Kidney glomerular epithelial cell (primary cell): ENCODE data around the gene P2RX3.

ENCODE experiments used
- DNase-seq: peaks from one replicate; lab custom pipeline; 2025; lab: John Stamatoyannopoulos, UW

P2RX3 gene

DNA sequence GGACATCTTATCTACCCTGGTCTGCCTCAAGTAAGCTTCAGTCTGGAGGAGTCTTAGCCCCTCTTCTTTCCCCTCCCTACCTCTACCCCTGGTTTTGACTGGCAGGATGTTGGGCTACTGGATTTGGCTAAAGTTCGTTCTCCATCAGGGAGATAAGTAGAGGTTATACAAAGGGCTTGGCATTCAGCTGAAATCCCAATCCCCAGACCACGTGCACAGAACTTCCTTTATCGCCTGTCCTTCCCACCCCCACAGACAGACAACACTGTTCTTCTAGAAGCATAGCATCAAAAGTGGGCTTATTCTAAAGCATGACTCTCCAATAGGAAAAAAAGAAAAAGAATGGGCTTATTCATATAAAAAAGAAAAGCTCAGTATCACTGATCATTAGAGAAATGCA lies 35.0 kb downstream of the P2RX3 start:
- DNase-seq, result no peak

DNA sequence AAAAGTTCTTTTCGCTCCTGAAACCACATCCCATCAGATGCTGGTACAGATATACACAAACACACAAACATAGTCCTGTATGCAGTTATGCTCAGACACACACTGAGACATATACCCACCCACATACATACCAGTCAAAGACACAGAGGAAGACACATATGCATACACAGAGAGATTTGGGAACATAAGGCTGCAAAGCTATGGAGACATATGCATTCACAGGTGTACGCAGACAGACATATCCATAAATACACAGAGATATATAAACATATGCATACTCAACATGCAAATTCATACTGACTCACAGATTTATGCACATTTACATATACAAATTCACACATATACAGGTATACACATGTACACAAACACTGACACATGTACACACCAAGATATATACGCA lies 36.8 kb downstream of the P2RX3 start:
- no peak for DNase-seq

DNA sequence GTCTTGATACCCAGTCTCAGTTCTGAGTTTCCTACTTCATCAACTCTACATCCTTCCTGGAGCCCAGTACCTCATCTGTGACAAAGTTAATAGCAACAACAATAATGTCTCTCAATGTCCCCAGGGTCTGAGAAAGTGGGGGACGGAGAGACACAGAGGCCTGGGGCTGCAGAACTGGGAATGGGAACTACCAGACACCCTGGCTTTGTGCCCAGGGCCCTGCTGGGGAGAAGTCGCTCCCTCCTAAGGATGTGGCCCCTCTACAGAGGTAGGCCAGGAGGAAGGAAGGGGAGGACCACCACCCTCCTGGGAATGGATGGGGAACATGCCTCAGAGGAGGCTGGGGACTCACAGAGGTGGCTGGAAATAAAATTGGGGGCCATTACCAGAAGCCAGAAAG lies 37.3 kb downstream of the P2RX3 start:
- DNase-seq, result no peak

DNA sequence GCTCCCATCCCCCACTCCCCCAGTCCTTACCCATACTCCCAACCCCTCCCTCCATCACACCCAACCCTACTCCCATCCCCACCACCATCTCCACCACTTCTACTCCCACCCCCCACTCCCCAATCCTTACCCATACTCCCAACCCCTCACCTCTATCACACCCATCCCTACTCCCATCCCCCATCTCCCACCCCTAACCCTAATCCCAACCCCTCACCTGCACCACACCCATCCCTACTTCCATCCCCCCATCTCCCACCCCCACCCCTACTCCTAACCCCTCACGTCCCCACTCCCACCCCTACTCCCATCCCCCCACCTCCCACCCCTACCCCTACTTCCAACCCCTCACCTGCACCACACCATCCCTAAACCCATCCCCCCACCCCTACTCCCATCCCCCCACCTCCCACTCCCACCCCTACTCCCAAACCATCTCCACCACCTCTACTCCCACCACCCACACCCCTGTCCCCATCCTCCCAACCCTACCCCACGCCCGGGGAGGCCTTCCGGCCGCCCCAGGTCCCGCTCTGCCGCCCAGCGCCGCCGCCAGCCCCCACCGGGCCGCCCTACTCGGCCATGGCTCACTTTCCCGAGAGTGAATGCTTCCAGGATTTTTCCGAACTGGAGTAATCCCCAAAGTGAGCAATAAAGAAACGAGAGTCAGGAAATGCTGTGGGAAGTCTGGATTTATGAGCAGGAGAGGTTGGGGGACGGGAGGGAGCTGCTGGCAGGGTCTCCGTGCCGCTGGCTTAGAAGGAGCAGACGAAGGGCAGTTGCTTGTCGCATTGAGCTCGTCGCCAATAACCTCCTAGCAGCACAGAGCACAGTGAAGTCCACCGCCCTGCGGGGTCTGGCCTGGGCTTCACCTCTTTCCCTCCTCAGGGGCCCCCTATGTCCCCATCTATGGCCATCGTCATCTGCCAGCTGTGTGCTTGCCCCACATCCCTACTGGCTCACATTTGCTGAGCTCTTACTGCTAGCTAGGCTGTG lies 38.2 kb downstream of the P2RX3 start:
- DNase-seq, result no peak

DNA sequence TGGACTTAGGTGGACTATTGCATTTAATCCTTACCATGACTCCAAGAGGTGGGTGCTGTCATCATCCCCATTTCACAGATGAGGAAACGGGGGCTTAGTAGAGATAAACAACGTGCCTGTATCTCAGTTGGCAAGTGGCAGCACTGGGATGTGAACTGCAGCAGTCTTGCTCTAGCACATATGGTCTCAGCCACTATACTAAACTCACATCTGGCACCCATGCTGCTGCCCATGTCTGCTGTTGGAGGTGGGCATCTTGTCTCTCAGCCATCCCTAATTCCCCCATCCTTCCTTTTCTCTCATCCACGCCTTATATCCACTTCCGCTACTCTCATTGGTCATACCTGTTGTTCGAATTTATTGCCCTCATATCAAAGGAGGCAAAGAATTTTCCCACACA lies 39.0 kb downstream of the P2RX3 start:
- no peak for DNase-seq

DNA sequence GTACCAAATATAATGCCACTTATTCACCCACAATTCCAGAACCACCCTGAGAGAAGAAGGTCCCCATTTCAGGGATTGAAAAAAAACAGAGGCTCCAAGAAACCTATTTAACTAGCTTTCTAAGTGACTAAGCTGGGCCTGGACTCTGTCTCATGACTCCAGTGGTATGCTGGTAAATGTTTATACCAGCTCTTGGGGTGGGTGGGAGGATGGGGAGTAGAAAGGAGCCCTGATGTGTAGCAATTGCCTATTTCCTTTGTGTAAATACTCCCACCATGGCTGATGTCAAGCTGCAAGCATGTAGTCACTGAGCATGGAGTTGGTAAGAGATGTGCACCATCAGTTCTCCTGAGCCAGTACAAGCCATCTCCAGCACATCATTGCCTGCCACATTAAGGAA lies 40.0 kb downstream of the P2RX3 start:
- no peak for DNase-seq

DNA sequence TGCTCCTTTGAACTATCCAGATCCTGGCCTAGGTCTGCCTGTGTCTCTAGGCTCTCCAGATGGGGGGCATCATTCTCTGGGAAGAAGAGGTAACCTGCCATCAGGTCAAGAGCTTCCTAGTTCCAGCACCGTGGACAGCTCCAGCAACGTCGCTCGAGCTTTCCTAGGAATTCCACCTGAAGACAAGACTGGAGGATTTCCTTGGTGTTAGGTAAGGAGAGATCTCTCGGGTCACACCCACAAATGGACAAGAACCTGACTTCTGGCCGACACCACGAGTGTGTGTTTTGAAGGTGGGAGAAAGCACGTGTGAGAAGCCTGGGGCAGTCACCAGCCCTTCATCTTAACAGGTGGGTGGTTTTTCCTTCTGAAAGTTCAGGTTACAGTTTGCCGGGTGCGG lies 41.6 kb downstream of the P2RX3 start:
- no peak for DNase-seq

DNA sequence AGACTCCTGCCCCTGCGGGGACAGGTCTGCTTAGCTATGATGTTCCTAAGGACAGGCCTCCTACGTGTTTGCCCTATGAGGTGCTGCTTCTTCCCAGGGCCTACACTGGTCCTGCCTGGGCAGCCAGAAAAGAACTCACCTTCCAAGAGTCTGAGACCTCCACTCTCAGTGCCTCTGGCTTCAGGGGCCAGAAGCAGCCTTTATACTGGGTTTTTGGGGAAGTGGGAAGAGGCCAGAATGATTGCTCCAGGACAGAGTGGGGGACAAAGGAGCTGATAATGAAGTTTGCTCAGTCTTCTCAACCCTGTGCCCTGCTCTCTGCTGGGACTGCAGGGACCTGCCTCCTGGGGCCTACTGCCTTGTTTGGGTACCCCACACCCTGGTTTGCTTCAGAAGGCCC lies 42.8 kb downstream of the P2RX3 start, which contains the start of gene PRG3:
TSS of gene PRG3 (minus strand) at position 176 of the 400 bp plus-strand sequence. CDS start 442 bp downstream, outside the sequence.
- no peak for DNase-seq

DNA sequence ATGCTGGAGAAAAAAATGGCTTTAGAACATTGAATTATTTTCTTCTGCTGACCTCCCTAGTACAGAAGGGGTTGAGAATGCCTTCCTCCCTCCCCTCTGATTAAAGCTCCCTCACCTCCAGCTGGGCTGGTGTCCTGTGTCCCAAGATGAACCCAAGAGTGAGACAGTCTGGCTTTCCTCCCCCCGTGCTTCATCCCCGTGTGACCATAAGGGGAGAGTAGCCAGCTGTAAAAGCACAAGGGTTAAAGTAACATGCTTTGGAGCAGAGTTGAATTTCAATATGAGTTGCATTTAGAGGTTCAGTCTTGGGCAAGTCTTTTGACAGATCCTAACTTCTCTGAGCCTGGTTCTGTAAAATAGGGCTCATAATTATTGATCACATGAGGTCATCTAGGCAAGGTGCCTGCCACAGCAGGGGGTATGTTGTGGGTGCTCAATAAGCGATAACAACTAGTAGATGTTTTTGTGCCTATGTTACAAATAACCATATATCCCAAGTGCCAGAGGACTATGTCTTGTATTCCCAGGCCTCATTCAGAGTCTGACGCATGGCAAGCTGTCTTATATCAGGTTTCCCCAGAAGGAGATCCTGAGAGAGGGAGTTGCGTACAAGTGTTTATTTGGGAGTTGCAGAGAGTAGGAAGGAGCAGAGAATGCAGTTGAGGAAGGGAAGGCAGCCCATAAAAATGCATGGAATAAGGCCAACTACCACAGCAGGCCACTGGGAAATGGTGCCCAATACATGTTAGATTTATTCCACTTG lies 48.2 kb downstream of the P2RX3 start:
- DNase-seq, result no peak

DNA sequence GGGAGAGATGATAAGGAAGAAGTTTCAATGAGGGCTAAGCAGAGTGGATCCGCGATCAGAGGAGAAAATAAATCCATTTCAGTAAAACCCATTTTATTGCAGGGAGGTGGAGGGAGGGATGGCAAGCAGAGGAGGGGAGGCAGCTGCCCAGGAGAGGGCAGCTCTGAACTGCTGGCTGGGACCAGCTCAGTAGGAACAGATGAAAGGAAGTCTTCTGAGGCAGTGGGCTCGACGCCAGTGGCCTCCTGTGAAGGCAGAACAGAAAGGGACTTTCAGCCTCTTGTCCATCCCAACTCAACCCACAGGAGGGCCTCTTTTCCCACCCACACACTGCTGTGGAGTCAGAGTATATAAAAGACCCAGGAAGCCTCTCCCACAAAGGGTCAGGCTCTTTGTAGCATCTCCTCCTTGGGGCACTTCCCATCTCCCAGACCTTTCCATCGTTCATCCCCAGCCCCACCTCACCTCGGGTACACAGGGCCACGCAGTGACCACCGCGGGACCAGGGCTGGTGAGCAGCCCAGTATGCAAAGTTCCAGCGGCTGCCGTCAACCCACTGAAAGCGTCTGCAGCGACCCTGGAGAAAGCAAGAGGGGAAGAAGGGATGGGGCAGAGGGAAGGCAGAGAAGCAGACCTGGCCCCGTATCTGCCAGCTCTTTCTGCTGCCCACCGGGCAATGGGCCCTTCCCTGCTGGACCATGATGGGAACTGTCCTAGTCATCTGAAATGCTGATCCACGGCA lies 49.3 kb downstream of the P2RX3 start:
- DNase-seq, result no peak

DNA sequence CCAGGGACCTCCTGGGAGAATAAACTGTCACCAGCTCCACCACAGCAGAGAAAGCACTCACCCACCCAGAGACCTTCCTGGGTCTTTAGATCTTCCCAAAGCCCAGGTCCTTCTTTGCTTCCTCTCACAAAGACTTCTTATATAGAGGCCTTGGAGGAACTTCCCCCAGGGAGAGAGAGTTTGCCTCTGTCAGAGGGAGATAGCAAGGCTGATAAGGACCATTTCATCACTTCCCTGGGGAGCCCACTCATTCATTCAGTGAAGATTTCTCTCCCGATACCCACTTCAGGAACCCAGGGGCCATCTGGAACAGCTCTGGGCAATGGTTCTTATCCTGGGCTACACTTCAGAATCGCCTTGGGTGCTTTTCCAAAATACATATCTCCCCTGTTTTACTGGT lies 52.4 kb downstream of the P2RX3 start, which contains the start of gene PRG2:
TSS of gene PRG2 (minus strand) at position 116 of the 400 bp plus-strand sequence. CDS start 706 bp downstream, outside the sequence.
- DNase-seq, result no peak

DNA sequence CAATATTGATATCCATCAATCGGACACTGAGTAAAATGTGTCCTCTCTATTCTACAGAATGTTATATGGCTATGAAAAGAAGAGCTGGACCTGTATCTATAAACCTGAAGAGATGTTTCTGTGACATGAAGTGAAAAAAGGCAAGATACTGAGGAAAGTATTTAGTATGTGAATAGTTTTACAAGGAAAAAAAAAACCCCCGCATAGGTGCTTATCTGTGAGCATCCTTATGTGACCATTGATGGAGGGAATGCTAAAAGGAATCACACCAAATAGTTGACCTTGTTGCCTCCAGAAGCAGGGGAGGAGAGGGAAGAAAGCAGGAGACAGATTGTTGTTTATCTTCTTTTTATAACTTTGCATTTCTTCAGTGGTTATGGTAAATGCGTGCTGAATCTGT lies 53.0 kb downstream of the P2RX3 start:
- no peak for DNase-seq

DNA sequence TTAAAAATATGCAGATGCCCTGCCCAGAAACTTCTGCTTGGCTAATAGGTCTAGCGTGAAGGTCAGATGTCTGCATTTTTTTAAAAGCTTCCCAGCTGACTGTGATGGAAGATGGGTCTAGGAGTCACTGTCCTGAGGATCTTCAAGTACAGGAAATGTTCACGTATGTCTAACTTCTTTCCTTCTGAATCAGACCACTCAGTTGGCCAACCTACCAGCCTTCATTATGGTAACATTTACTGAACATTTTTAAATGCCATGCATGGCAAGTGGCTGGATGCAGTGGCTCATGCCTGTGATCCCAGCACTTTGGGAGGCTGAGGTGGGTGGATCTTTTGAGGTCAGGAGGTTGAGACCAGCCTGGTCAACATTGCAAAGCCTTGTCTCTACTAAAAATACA lies 53.4 kb downstream of the P2RX3 start:
- DNase-seq, result no peak

DNA sequence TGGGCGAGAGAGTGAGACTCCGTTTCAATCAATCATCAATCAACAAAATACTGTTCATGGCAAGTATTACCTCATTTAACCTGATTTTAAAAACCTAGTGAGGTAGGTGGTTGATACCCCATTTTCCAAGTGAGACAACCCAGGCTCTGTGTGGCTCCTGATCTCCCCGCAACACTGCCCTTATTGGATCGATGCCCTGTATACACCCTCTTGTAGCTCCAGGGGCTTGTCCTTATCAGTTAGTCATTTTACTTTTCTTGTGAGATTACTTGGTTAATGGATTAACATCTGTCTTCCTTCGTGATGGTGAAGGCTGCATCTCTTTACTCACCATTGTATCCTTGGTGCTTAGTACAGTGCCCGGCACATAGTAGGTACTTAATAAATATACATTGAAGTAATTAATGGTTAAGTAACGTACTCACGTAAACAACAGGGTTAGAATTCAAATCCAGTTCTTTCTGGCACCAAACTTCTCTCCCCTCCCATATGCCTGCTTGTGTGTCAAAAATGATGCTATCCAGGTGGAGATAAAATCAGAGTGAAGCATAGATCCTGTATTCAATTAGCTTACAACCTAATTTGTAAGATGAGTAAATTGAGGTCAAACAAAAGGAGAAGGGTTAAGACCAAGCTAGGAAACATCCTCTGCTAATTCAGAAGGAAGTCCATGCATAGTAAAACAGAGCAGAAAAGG lies 54.1 kb downstream of the P2RX3 start:
- no peak for DNase-seq

DNA sequence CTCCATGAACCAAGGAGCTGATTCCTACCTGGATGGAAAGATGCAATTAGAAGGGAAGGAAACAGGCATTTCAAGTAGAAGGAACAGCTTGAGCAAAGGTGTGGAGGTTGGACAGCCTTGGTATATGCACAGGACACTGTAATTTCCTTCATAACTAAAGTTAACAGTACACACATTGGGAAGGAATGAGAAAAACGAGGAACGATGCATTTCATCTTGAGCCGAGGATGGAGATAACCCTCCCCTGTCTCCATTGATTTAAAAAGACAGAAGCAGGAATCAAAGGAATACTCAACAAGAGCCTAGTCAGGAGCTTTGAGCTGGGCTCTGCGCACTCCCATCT lies 54.6 kb downstream of the P2RX3 start:
- no peak for DNase-seq

DNA sequence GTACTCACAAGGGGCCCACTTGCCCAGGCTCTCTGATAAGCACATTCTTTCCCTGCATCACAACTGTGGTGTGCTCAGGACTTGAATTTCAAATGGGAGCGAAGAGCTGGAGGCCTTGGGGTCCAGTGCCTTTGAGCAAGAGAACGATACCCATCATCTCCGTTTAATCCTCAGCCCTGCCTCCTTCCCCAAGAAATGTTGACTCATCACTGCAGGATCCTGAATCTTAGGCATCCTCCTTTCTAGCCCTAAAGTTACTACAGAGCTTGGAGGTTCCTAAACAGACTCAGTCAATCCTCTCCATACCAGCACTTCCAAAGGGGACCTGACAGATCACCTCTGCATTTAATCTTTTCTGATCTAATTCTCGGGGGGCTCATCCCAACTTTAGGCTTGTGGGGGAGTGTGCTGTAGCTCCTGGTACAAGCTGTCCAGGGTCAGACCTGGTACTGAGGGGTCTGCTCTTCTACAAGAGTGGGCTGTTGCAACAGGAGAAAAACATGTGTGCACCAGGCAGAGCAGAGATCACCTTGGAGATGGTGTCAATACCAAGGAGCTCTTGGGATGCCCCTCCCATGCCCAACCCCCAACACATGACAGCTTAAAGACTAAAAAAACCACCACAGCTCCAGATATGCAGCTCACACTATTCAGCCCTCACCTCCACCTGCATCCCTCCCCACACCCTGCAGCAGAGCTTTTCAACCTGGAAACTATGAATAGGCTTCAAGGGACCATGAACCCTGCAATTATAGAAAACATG lies 56.2 kb downstream of the P2RX3 start:
- no peak for DNase-seq

DNA sequence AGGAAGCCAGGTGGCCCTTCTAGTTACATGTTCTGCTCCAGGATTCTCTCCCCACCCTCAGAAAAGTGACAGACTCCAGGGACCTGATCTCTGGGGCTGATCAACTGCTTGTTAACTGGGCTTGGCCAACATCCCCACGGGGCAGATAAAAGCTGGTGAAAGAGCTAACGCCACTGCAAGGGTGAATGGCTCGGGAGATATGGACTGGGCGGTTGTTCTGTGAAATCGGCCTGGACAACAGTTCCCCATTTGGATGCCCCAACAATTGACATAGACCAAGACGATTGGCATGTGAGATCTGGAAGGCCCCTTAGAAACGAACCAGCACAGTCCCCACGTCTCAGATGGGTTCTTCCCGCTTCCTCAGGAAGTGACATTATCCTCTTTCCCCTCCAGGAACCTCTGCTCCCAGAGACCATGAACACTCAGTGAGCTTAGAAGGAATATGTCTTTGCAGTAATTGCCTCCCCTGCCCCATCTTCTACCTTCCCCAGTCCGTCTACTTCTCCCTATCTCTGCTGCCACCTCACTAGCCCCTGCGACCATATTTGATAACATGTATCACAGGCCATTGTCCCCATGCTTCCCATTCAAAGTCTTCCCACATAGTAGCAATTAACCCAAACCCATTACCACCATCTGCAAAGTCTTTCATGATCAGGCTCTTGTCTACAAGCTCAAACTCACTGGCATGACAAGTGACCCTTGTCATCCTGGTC lies 57.9 kb downstream of the P2RX3 start:
- no peak for DNase-seq

DNA sequence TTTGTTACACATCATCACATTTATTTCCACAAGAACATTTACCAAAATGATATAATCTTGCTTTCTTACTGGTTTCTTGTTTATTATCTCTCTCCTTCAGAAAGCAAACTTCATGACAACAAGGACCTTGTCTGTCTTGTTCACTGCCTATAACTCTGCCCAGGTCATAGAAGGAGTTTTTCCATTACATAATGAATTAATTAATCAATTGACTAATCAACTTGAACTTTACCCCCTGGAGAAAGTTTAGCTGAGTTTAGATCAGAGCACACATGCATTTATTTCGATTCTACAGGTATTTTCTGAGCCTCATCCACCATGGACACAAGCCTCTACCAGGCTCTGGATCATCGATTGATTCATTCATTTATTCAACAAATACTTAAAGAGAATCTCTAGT lies 58.6 kb downstream of the P2RX3 start:
- no peak for DNase-seq

DNA sequence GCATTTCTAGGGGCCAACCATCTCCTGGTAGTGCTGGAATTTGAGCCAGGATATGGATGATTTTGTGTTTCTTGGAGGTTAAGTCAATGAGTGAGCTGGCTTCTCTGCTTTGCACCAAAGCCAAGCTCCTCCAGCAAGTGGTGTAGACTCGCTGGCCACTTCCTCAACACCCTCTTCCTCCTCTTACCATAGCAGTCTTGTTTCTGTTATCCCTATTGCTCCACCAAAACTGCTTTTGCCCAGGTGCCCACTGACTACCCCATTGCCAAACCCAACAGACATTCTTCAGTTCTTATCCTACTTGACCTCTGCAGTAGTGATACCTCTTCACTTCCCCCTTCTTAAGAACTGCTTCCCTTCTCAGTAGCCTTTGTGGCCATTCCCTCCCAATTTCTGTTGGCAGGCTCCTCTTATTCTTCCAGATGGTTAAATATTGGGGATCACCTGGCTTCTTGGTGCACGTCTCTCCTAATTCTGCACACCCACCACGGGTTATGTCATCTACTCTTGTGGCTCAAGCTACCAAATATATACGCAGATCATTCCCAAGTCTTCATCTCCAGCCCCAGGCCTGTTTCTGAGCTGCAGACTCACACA lies 59.3 kb downstream of the P2RX3 start:
- DNase-seq, result no peak

DNA sequence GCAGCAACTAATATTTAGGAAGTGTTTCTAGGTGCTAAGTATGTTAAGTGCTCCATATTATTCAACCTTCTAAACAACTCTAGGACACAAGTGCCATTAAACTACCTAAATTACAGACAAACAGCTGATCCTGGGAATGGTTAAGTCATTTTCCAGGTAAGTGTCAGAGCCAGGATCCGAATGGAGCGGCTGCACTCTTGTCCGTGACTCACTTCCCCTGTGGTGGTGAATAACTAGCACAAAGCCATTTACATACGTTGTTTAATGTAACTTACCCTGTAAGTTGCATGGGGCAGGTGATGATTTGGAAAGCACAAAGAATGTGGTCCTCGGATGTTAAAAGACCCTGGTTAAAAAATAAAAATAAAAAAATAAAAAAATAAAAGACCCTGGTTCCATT lies 61.1 kb downstream of the P2RX3 start:
- DNase-seq, result no peak
